ENCODE results near the gene FAIM2.

FAIM2 gene

GRCh38 chr12:49825971-49826421 is 77.7 kb downstream of the FAIM2 start:
- no peak overlapping the region for H3K4me3 Mint-ChIP-seq
- no peak overlapping the region for H3K27ac Mint-ChIP-seq
- no peak for ATAC-seq
- peaks cover 53% of the 10 kb centered on the region for H3K4me1 Mint-ChIP-seq
- H3K27me3 Mint-ChIP-seq, result no peaks in the 10 kb centered on the region
- H3K36me3 Mint-ChIP-seq, result peaks cover 5% of the 10 kb centered on the region
- no peaks in the 10 kb centered on the region for H3K9me3 Mint-ChIP-seq

GRCh38 chr12:49825360-49825970 is 78.2 kb downstream of the FAIM2 start:
- ATAC-seq, result no peak

GRCh38 chr12:49824895-49825294 is 78.8 kb downstream of the FAIM2 start:
- H3K4me1 Mint-ChIP-seq, result peaks cover 57% of the 10 kb centered on the region
- no peak for ATAC-seq
- H3K36me3 Mint-ChIP-seq, result peaks cover 5% of the 10 kb centered on the region
- H3K9me3 Mint-ChIP-seq, result no peaks in the 10 kb centered on the region
- no peaks in the 10 kb centered on the region for H3K27me3 Mint-ChIP-seq
- H3K27ac Mint-ChIP-seq, result peak overlapping the region; percentile 33
- no peak overlapping the region for H3K4me3 Mint-ChIP-seq

More at GRCh38 chr12:49825360-49825970, 78.2 kb downstream of the FAIM2 start:
- Mint-ChIP-seq H3K27me3 (no peaks in the 10 kb centered on the region), H3K9me3 (no peaks in the 10 kb centered on the region), H3K4me1 (peaks cover 57% of the 10 kb centered on the region), H3K27ac (peak overlapping the region; percentile 33), H3K4me3 (no peak overlapping the region), H3K36me3 (peaks cover 5% of the 10 kb centered on the region)

GRCh38 chr12:49824416-49824815 is 79.3 kb downstream of the FAIM2 start:
- H3K36me3 Mint-ChIP-seq, result peaks cover 5% of the 10 kb centered on the region
- ATAC-seq, result no peak
- no peak overlapping the region for H3K4me3 Mint-ChIP-seq
- peaks cover 56% of the 10 kb centered on the region for H3K4me1 Mint-ChIP-seq
- no peaks in the 10 kb centered on the region for H3K27me3 Mint-ChIP-seq
- H3K27ac Mint-ChIP-seq, result no peak overlapping the region
- H3K9me3 Mint-ChIP-seq, result no peaks in the 10 kb centered on the region

- H3K27me3 Mint-ChIP-seq, result no peaks in the 10 kb centered on the region
- H3K27ac Mint-ChIP-seq, result no peak overlapping the region
- peaks cover 51% of the 10 kb centered on the region for H3K4me1 Mint-ChIP-seq
- H3K4me3 Mint-ChIP-seq, result no peak overlapping the region
- H3K9me3 Mint-ChIP-seq, result no peaks in the 10 kb centered on the region
- peaks cover 5% of the 10 kb centered on the region for H3K36me3 Mint-ChIP-seq
- no peak for ATAC-seq
Observed at GRCh38 chr12:49823951-49824350, 79.7 kb downstream of the FAIM2 start.

- H3K9me3 Mint-ChIP-seq, result no peaks in the 10 kb centered on the region
- no peaks in the 10 kb centered on the region for H3K27me3 Mint-ChIP-seq
- peaks cover 45% of the 10 kb centered on the region for H3K4me1 Mint-ChIP-seq
- H3K27ac Mint-ChIP-seq, result no peak overlapping the region
- no peak overlapping the region for H3K4me3 Mint-ChIP-seq
- peaks cover 5% of the 10 kb centered on the region for H3K36me3 Mint-ChIP-seq
- no peak for ATAC-seq
Observed at GRCh38 chr12:49823350-49823749, 80.3 kb downstream of the FAIM2 start.

GRCh38 chr12:49821373-49822287 is 82.1 kb downstream of the FAIM2 start:
- ATAC-seq, result no peak
- Mint-ChIP-seq H3K4me1 (peaks cover 32% of the 10 kb centered on the region), H3K36me3 (peaks cover 5% of the 10 kb centered on the region), H3K9me3 (no peaks in the 10 kb centered on the region), H3K27me3 (no peaks in the 10 kb centered on the region), H3K4me3 (no peak overlapping the region), H3K27ac (peak overlapping the region; percentile 82)

GRCh38 chr12:49819786-49820185 is 83.9 kb downstream of the FAIM2 start:
- H3K9me3 Mint-ChIP-seq, result no peaks in the 10 kb centered on the region

GRCh38 chr12:49818241-49818895 is 85.3 kb downstream of the FAIM2 start:
- no peaks in the 10 kb centered on the region for H3K9me3 Mint-ChIP-seq
- H3K27ac Mint-ChIP-seq, result no peak overlapping the region
- no peak for ATAC-seq

More at GRCh38 chr12:49819786-49820185, 83.9 kb downstream of the FAIM2 start:
- H3K4me1 Mint-ChIP-seq, result peaks cover 22% of the 10 kb centered on the region
- no peak overlapping the region for H3K4me3 Mint-ChIP-seq
- peaks cover 13% of the 10 kb centered on the region for H3K36me3 Mint-ChIP-seq
- no peaks in the 10 kb centered on the region for H3K27me3 Mint-ChIP-seq
- no peak overlapping the region for H3K27ac Mint-ChIP-seq
- ATAC-seq, result no peak

More at GRCh38 chr12:49818241-49818895, 85.3 kb downstream of the FAIM2 start:
- no peak overlapping the region for H3K4me3 Mint-ChIP-seq
- peaks cover 16% of the 10 kb centered on the region for H3K36me3 Mint-ChIP-seq
- peaks cover 23% of the 10 kb centered on the region for H3K4me1 Mint-ChIP-seq
- no peaks in the 10 kb centered on the region for H3K27me3 Mint-ChIP-seq
